GM21367 (cell line): Measurements from ENCODE around the gene GABRA6.

Source experiments
- ATAC-seq: cut with Tn5 transposase; IDR thresholded peaks from one replicate; pipeline ENCODE4 v1.9.1; 2021; ENCODE audit not compliant: unreplicated experiment

The GABRA6 gene

DNA sequence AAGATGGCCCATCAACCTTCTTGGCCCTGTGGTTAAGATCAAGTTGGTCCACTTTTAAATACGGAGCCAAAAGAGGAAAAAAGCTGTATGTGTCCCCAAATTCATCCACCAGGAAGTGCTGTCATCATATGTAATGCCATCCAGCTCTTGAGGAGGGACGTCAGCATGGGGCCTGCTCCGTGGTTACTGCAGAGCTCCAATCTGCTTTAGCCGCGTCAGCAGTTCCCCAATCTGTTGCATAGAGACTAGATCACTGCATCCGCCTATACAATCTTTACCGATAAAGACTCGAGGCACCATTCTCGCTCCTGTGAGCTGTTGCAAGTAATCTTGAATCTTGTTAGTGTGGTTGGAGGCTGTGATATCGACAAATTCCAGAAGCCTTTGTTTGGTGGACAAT lies 65.7 kb downstream of the GABRA6 start:
- no peak for ATAC-seq
